H9 (cell line): Measurements from ENCODE around the gene SNAI3. TPM values are rescaled to one million over a fixed set of nuclear protein-coding genes. Genes with fewer than 3 reads are reported as not detected.

Experiments
- DNase-seq: peaks from one replicate; pipeline ENCODE4 v3.0.0-alpha.2; 2017
- H2AFZ ChIP-seq: one replicate; pipeline ENCODE4 v1.6.1; 2013; ENCODE audit warnings: mild to moderate bottlenecking, low read length, control low read depth, moderate library complexity
- H2AK5ac ChIP-seq: 2 replicates; pipeline ENCODE4 v1.6.1; 2013; ENCODE audit warnings: low read length, control low read depth, mixed read lengths; ENCODE audit not compliant: insufficient read length
- H2BK120ac ChIP-seq: one replicate; pipeline ENCODE4 v1.6.1; 2013; ENCODE audit warnings: low read depth, mild to moderate bottlenecking, low read length, control low read depth, inconsistent platforms; ENCODE audit not compliant: poor library complexity, severe bottlenecking
- H2BK12ac ChIP-seq: 2 replicates; pipeline ENCODE4 v1.6.1; 2013; ENCODE audit warnings: low read length, control low read depth, mixed read lengths, low read depth; ENCODE audit not compliant: insufficient read length
- H2BK15ac ChIP-seq: 2 replicates; pipeline ENCODE4 v1.6.1; 2013; ENCODE audit warnings: low read depth, low read length, control low read depth
- H2BK20ac ChIP-seq: one replicate; pipeline ENCODE4 v1.6.1; 2013; ENCODE audit warnings: low read depth, mild to moderate bottlenecking, low read length, control low read depth, inconsistent platforms; ENCODE audit not compliant: poor library complexity, severe bottlenecking
- H2BK5ac ChIP-seq: 2 replicates; pipeline ENCODE4 v1.6.1; 2013; ENCODE audit warnings: low read length, control low read depth, mixed read lengths; ENCODE audit not compliant: insufficient read length
- H3K14ac ChIP-seq: 2 replicates; pipeline ENCODE4 v1.6.1; 2013; ENCODE audit warnings: low read length, control low read depth; ENCODE audit not compliant: insufficient read depth
- H3K18ac ChIP-seq: 2 replicates; pipeline ENCODE4 v1.6.1; 2013; ENCODE audit warnings: low read depth, mild to moderate bottlenecking, mixed read lengths, low read length, control low read depth; ENCODE audit not compliant: insufficient read length
- H3K23ac ChIP-seq: 2 replicates; pipeline ENCODE4 v1.6.1; 2013; ENCODE audit warnings: low read length, control low read depth, mixed read lengths, low read depth; ENCODE audit not compliant: insufficient read length
- H3K23me2 ChIP-seq: 2 replicates; pipeline ENCODE4 v1.6.1; 2013; ENCODE audit warnings: low read depth, mild to moderate bottlenecking, mixed read lengths, low read length, control low read depth; ENCODE audit not compliant: insufficient read length, poor library complexity, severe bottlenecking
- H3K27ac ChIP-seq: 2 replicates; pipeline ENCODE4 v1.5.1; 2013; ENCODE audit warnings: low read length, control low read depth, mixed read lengths, low read depth; ENCODE audit not compliant: insufficient read length
- H3K27me3 ChIP-seq: 2 replicates; pipeline ENCODE4 v1.6.1; 2013; ENCODE audit warnings: low read length, control low read depth, inconsistent platforms; ENCODE audit not compliant: insufficient read depth
- H3K4ac ChIP-seq: 2 replicates; pipeline ENCODE4 v1.6.1; 2013; ENCODE audit warnings: low read depth, mild to moderate bottlenecking, control low read depth, inconsistent platforms, low read length, moderate library complexity
- H3K4me1 ChIP-seq: 2 replicates; pipeline ENCODE4 v1.6.1; 2013; ENCODE audit warnings: low read length, control low read depth, inconsistent platforms; ENCODE audit not compliant: insufficient read depth
- H3K4me2 ChIP-seq: 2 replicates; pipeline ENCODE4 v1.6.1; 2013; ENCODE audit warnings: low read length, control low read depth, mixed read lengths; ENCODE audit not compliant: insufficient read length, insufficient read depth
- H3K56ac ChIP-seq: 2 replicates; pipeline ENCODE4 v1.6.1; 2013; ENCODE audit warnings: low read depth, mild to moderate bottlenecking, mixed read lengths, low read length, control low read depth; ENCODE audit not compliant: insufficient read length
- H3K79me1 ChIP-seq: 2 replicates; pipeline ENCODE4 v1.6.1; 2013; ENCODE audit warnings: low read depth, mild to moderate bottlenecking, moderate library complexity, low read length, control low read depth, inconsistent platforms; ENCODE audit not compliant: insufficient read depth, poor library complexity, severe bottlenecking
- H3K79me2 ChIP-seq: 2 replicates; pipeline ENCODE4 v1.6.1; 2013; ENCODE audit warnings: low read length, control low read depth, inconsistent platforms; ENCODE audit not compliant: insufficient read depth
- H3K9ac ChIP-seq: 2 replicates; pipeline ENCODE4 v1.6.1; 2013; ENCODE audit warnings: low read length, control low read depth, mixed read lengths; ENCODE audit not compliant: insufficient read length; ENCODE audit errors: extremely low read depth
- H3K9me3 ChIP-seq: one replicate; pipeline ENCODE4 v1.6.1; 2013; ENCODE audit warnings: low read depth, low read length, inconsistent platforms; ENCODE audit not compliant: control insufficient read depth
- H3T11ph ChIP-seq: one replicate; pipeline ENCODE4 v1.6.1; 2013; ENCODE audit warnings: mild to moderate bottlenecking, low read length, control low read depth, inconsistent platforms
- H4K20me1 ChIP-seq: one replicate; pipeline ENCODE4 v1.6.1; 2013; ENCODE audit not compliant: control insufficient read depth, insufficient read length, insufficient read depth
- H4K5ac ChIP-seq: 2 replicates; pipeline ENCODE4 v1.6.1; 2013; ENCODE audit warnings: low read depth, mild to moderate bottlenecking, mixed read lengths, low read length, control low read depth; ENCODE audit not compliant: insufficient read length
- H4K8ac ChIP-seq: replicated peaks from 2 replicates; pipeline ENCODE4 v1.6.1; 2013; ENCODE audit warnings: low read length, control low read depth, mixed read lengths, low read depth; ENCODE audit not compliant: insufficient read length
- H4K91ac ChIP-seq: 2 replicates; pipeline ENCODE4 v1.6.1; 2013; ENCODE audit warnings: low read depth, mild to moderate bottlenecking, moderate library complexity, mixed read lengths, low read length, control low read depth; ENCODE audit not compliant: insufficient read length
- H3K27ac Mint-ChIP-seq, 3 experiments: 2 replicates in 2 of 3; 3 replicates in 1 of 3; pipeline ENCODE4 v1.8.0; 2020 to 2021; ENCODE audit warnings: mixed read lengths in 3 of 3, mild to moderate bottlenecking in 1 of 3, moderate library complexity in 1 of 3
- H3K27me3 Mint-ChIP-seq: 2 replicates; pipeline ENCODE4 v1.8.0; 2021; ENCODE audit warnings: low read depth, mild to moderate bottlenecking, moderate library complexity, mixed read lengths
- H3K36me3 Mint-ChIP-seq, 3 experiments: 2 replicates in 2 of 3; 3 replicates in 1 of 3; pipeline ENCODE4 v1.8.0; 2020 to 2021; ENCODE audit warnings: low read depth in 3 of 3, mixed read lengths in 3 of 3; ENCODE audit not compliant: insufficient read depth in 1 of 3
- H3K4me1 Mint-ChIP-seq, 2 experiments: 2 replicates each; pipeline ENCODE4 v1.8.0; 2020; ENCODE audit warnings: mixed read lengths in 2 of 2
- H3K4me3 Mint-ChIP-seq, 2 experiments: 2 replicates in 1 of 2; 3 replicates in 1 of 2; pipeline ENCODE4 v1.8.0; 2020 to 2021; ENCODE audit warnings: mild to moderate bottlenecking in 2 of 2, mixed read lengths in 2 of 2, moderate library complexity in 1 of 2
- H3K9me3 Mint-ChIP-seq, 2 experiments: 2 replicates in 1 of 2; 3 replicates in 1 of 2; pipeline ENCODE4 v1.8.0; 2020; ENCODE audit warnings: mild to moderate bottlenecking in 2 of 2, mixed read lengths in 2 of 2, moderate library complexity in 1 of 2
- CTCF ChIP-seq: fragments of 200-600 bp; sonication (generic); conservative IDR thresholded peaks from 3 replicates; pipeline ENCODE4 v1.8.0; 2021; ENCODE audit warnings: antibody characterized with exemption, mild to moderate bottlenecking
- WGBS: extraction: QIAGEN DNeasy Blood & Tissue Kit; methylation state at CpG from one replicate; pipeline ENCODE4 v1.1.7; 2013; ENCODE audit warnings: missing lambda C conversion rate, low lambda C conversion rate, mixed read lengths; ENCODE audit not compliant: insufficient read length; ENCODE audit errors: extremely low coverage; 5-methylcytosine and 5-hydroxymethylcytosine counted together
- total RNA-seq: library from RNA; stranded (reverse); gene quantifications from 2 replicates; pipeline ENCODE4 v1.2.1, GENCODE V29; 2021

The SNAI3 gene
- total RNA-seq, 1 experiment from 2014 or later: 3.2 TPM

GRCh38 chr16:88677721-88678120, 8.6 kb downstream of the SNAI3 start:
- H2BK20ac ChIP-seq: no peak overlapping the region
- no CpG with 5 or more reads among the region's 13 CpGs for WGBS

More at GRCh38 chr16:88677721-88678120, 8.6 kb downstream of the SNAI3 start:
- no peak overlapping the region for H4K91ac ChIP-seq
- H3K4ac ChIP-seq: no peak overlapping the region
- no peaks in the 10 kb centered on the region for H3K9me3 ChIP-seq
- H4K8ac ChIP-seq: no peak overlapping the region
- TF ChIP-seq CTCF: no peak
- no peak for DNase-seq
- no peak overlapping the region for H2BK15ac ChIP-seq
- H3K27ac ChIP-seq: no peak overlapping the region
- no peak overlapping the region for H3K23ac ChIP-seq
- H3K23me2 ChIP-seq: no peaks in the 10 kb centered on the region
- Mint-ChIP-seq H3K4me1 (peaks cover 3 to 4% of the 10 kb centered on the region in 2 experiments; a peak in 3 of 4 replicates), H3K27ac (no peak overlapping the region; a peak in 1 of 7 replicates), H3K27me3 (no peaks in the 10 kb centered on the region), H3K9me3 (no peaks in the 10 kb centered on the region), H3K36me3 (peaks cover 0 to 9% (median 2%) of the 10 kb centered on the region in 3 experiments; a peak in 2 of 7 replicates), H3K4me3 (no peak overlapping the region)
- no peaks in the 10 kb centered on the region for H3K4me1 ChIP-seq
- no peak overlapping the region for H2AK5ac ChIP-seq
- no peak overlapping the region for H3K9ac ChIP-seq
- H3K27me3 ChIP-seq: no peaks in the 10 kb centered on the region
- no peaks in the 10 kb centered on the region for H3K79me1 ChIP-seq
- no peak overlapping the region for H2BK5ac ChIP-seq
- H3K4me2 ChIP-seq: no peak overlapping the region
- no peaks in the 10 kb centered on the region for H4K20me1 ChIP-seq
- H3K14ac ChIP-seq: no peak overlapping the region
- H3K79me2 ChIP-seq: no peaks in the 10 kb centered on the region
- H3T11ph ChIP-seq: no peak overlapping the region
- no peak overlapping the region for H2AFZ ChIP-seq
- no peak overlapping the region for H4K5ac ChIP-seq
- H3K56ac ChIP-seq: no peak overlapping the region
- no peak overlapping the region for H2BK12ac ChIP-seq
- no peak overlapping the region for H2BK120ac ChIP-seq
- H3K18ac ChIP-seq: no peak overlapping the region
